ENCODE measurements around the gene FSTL5. TPM values are rescaled to one million over a fixed set of nuclear protein-coding genes. Genes with fewer than 3 reads are reported as not detected.

Gene FSTL5
- total RNA-seq, 2 experiments from 2014 or later = not detected

GRCh38 chr4:161581262-161582230 lies 582.3 kb downstream of the FSTL5 start:
- Mint-ChIP-seq H3K4me3 (no peak overlapping the region), H3K4me1 (no peaks in the 10 kb centered on the region), H3K9me3 (peaks cover 2% of the 10 kb centered on the region), H3K36me3 (no peaks in the 10 kb centered on the region), H3K27ac (no peak overlapping the region), H3K27me3 (no peaks in the 10 kb centered on the region)
- POLR2A ChIA-PET = no interaction called here
- no peak for DNase-seq
- ATAC-seq (ENCODE audit: low read depth) = no peak

- no peaks in the 10 kb centered on the region for H3K4me1 Mint-ChIP-seq
- H3K9me3 Mint-ChIP-seq = no peaks in the 10 kb centered on the region
- no peaks in the 10 kb centered on the region for H3K36me3 Mint-ChIP-seq
- no peak overlapping the region for H3K27ac Mint-ChIP-seq
- ATAC-seq (ENCODE audit: low read depth) (no peak), DNase-seq (no peak)
- POLR2A ChIA-PET = no interaction called here
- no peak overlapping the region for H3K4me3 Mint-ChIP-seq
- H3K27me3 Mint-ChIP-seq = no peaks in the 10 kb centered on the region
Observed at GRCh38 chr4:161577579-161578301, 586.1 kb downstream of the FSTL5 start.

GRCh38 chr4:161573836-161574235 lies 590.0 kb downstream of the FSTL5 start:
- H3K27ac Mint-ChIP-seq = no peak overlapping the region
- no peak for ATAC-seq (ENCODE audit: low read depth)
- H3K27me3 Mint-ChIP-seq = no peaks in the 10 kb centered on the region
- no peaks in the 10 kb centered on the region for H3K4me1 Mint-ChIP-seq
- H3K9me3 Mint-ChIP-seq = peaks cover 4% of the 10 kb centered on the region
- no peaks in the 10 kb centered on the region for H3K36me3 Mint-ChIP-seq
- no peak overlapping the region for H3K4me3 Mint-ChIP-seq
- no peak for DNase-seq
- POLR2A ChIA-PET = no interaction called here

- H3K27ac Mint-ChIP-seq = no peak overlapping the region
- POLR2A ChIA-PET = no interaction called here
- H3K9me3 Mint-ChIP-seq = no peaks in the 10 kb centered on the region
- no peaks in the 10 kb centered on the region for H3K36me3 Mint-ChIP-seq
- ATAC-seq (ENCODE audit: low read depth) = no peak
- no peak for DNase-seq
- no peak overlapping the region for H3K4me3 Mint-ChIP-seq
- no peaks in the 10 kb centered on the region for H3K27me3 Mint-ChIP-seq
- H3K4me1 Mint-ChIP-seq = no peaks in the 10 kb centered on the region
Observed at GRCh38 chr4:161564230-161564834, 599.5 kb downstream of the FSTL5 start.

GRCh38 chr4:161555689-161556660 lies 607.8 kb downstream of the FSTL5 start:
- ATAC-seq (ENCODE audit: low read depth) = no peak
- Mint-ChIP-seq H3K27ac (no peak overlapping the region), H3K4me3 (no peak overlapping the region), H3K4me1 (no peaks in the 10 kb centered on the region), H3K36me3 (no peaks in the 10 kb centered on the region), H3K9me3 (no peaks in the 10 kb centered on the region), H3K27me3 (no peaks in the 10 kb centered on the region)
- no peak for DNase-seq
- POLR2A ChIA-PET = no interaction called here

GRCh38 chr4:161554372-161554990 lies 609.3 kb downstream of the FSTL5 start:
- Mint-ChIP-seq H3K36me3 (no peaks in the 10 kb centered on the region), H3K9me3 (no peaks in the 10 kb centered on the region), H3K27ac (no peak overlapping the region), H3K4me1 (no peaks in the 10 kb centered on the region), H3K4me3 (no peak overlapping the region), H3K27me3 (no peaks in the 10 kb centered on the region)
- POLR2A ChIA-PET = no interaction called here
- no peak for ATAC-seq (ENCODE audit: low read depth)
- DNase-seq = no peak

- no peak overlapping the region for H3K27ac Mint-ChIP-seq
- no peaks in the 10 kb centered on the region for H3K36me3 Mint-ChIP-seq
- no peak for DNase-seq
- ATAC-seq (ENCODE audit: low read depth) = no peak
- POLR2A ChIA-PET = no interaction called here
- H3K9me3 Mint-ChIP-seq = no peaks in the 10 kb centered on the region
- H3K27me3 Mint-ChIP-seq = no peaks in the 10 kb centered on the region
- H3K4me1 Mint-ChIP-seq = no peaks in the 10 kb centered on the region
- H3K4me3 Mint-ChIP-seq = no peak overlapping the region
Observed at GRCh38 chr4:161546902-161547301, 616.9 kb downstream of the FSTL5 start.

- no peak for DNase-seq
- Mint-ChIP-seq H3K4me3 (no peak overlapping the region), H3K27ac (no peak overlapping the region), H3K4me1 (no peaks in the 10 kb centered on the region), H3K27me3 (no peaks in the 10 kb centered on the region), H3K36me3 (no peaks in the 10 kb centered on the region), H3K9me3 (no peaks in the 10 kb centered on the region)
- POLR2A ChIA-PET = no interaction called here
- no peak for ATAC-seq (ENCODE audit: low read depth)
Observed at GRCh38 chr4:161540265-161540664, 623.5 kb downstream of the FSTL5 start.

GRCh38 chr4:161538941-161539340 lies 624.9 kb downstream of the FSTL5 start:
- Mint-ChIP-seq H3K36me3 (no peaks in the 10 kb centered on the region), H3K9me3 (no peaks in the 10 kb centered on the region), H3K4me1 (no peaks in the 10 kb centered on the region), H3K4me3 (no peak overlapping the region), H3K27me3 (no peaks in the 10 kb centered on the region), H3K27ac (no peak overlapping the region)
- ATAC-seq (ENCODE audit: low read depth) = no peak
- POLR2A ChIA-PET = no interaction called here
- no peak for DNase-seq

GRCh38 chr4:161530710-161531109 lies 633.1 kb downstream of the FSTL5 start:
- H3K4me1 Mint-ChIP-seq = no peaks in the 10 kb centered on the region
- no peak overlapping the region for H3K27ac Mint-ChIP-seq
- H3K27me3 Mint-ChIP-seq = no peaks in the 10 kb centered on the region
- no peak overlapping the region for H3K4me3 Mint-ChIP-seq
- H3K9me3 Mint-ChIP-seq = no peaks in the 10 kb centered on the region
- POLR2A ChIA-PET = no interaction called here
- no peak for DNase-seq
- no peaks in the 10 kb centered on the region for H3K36me3 Mint-ChIP-seq
- ATAC-seq (ENCODE audit: low read depth) = no peak

- Mint-ChIP-seq H3K4me3 (no peak overlapping the region), H3K27me3 (no peaks in the 10 kb centered on the region)
- POLR2A ChIA-PET = no interaction called here
Observed at GRCh38 chr4:161525121-161525520, 638.7 kb downstream of the FSTL5 start.

GRCh38 chr4:161522031-161522430 lies 641.8 kb downstream of the FSTL5 start:
- no peak overlapping the region for H3K4me3 Mint-ChIP-seq
- no peak for ATAC-seq (ENCODE audit: low read depth)
- no peak overlapping the region for H3K27ac Mint-ChIP-seq
- H3K27me3 Mint-ChIP-seq = no peaks in the 10 kb centered on the region
- POLR2A ChIA-PET = no interaction called here
- H3K4me1 Mint-ChIP-seq = no peaks in the 10 kb centered on the region
- DNase-seq = no peak
- H3K9me3 Mint-ChIP-seq = peaks cover 2% of the 10 kb centered on the region
- no peaks in the 10 kb centered on the region for H3K36me3 Mint-ChIP-seq

More at GRCh38 chr4:161525121-161525520, 638.7 kb downstream of the FSTL5 start:
- Mint-ChIP-seq H3K4me1 (no peaks in the 10 kb centered on the region), H3K9me3 (peaks cover 2% of the 10 kb centered on the region), H3K27ac (no peak overlapping the region), H3K36me3 (no peaks in the 10 kb centered on the region)
- DNase-seq = no peak
- ATAC-seq (ENCODE audit: low read depth) = no peak

All from activated naive CD8-positive, alpha-beta T cell treated with anti-CD3 and anti-CD28 coated beads, Interleukin-2, amount 10 ng/mL, durations not matched to agents 7 days and 5 days (primary cell).